GM18511 (cell line): ENCODE measurements around the gene PRKCH.
A peak's percentile ranks its signal among the peaks of the same experiment; 100 is the strongest.

Experiments used
- ATAC-seq: cut with Tn5 transposase; IDR thresholded peaks from one replicate; pipeline ENCODE4 v1.9.1; 2021; ENCODE audit warnings: mild to moderate bottlenecking, moderate library complexity; ENCODE audit not compliant: unreplicated experiment

The PRKCH gene

GRCh38 chr14:61575551-61576150, 254.3 kb downstream of the PRKCH start:
- no peak for ATAC-seq

- ATAC-seq: no peak
These were observed 256.1 kb downstream of the PRKCH start for GRCh38 chr14:61577506-61577931.

GRCh38 chr14:61578745-61579144, 257.4 kb downstream of the PRKCH start:
- no peak for ATAC-seq

- no peak for ATAC-seq
These were observed 260.0 kb downstream of the PRKCH start for GRCh38 chr14:61581340-61581739.

GRCh38 chr14:61581955-61582615, 260.7 kb downstream of the PRKCH start:
- ATAC-seq: no peak

- no peak for ATAC-seq
These were observed 261.4 kb downstream of the PRKCH start for GRCh38 chr14:61582815-61583214.

GRCh38 chr14:61584331-61584741, 263.0 kb downstream of the PRKCH start:
- ATAC-seq: no peak

GRCh38 chr14:61585598-61586543, 264.5 kb downstream of the PRKCH start:
- ATAC-seq: no peak

GRCh38 chr14:61586544-61587055, 265.2 kb downstream of the PRKCH start:
- ATAC-seq: no peak

- no peak for ATAC-seq
These were observed 265.8 kb downstream of the PRKCH start for GRCh38 chr14:61587081-61587713.

GRCh38 chr14:61588419-61588901, 267.1 kb downstream of the PRKCH start:
- ATAC-seq: no peak

- ATAC-seq: no peak
These were observed 268.6 kb downstream of the PRKCH start for GRCh38 chr14:61589691-61590581.

GRCh38 chr14:61591862-61592261, 270.5 kb downstream of the PRKCH start:
- no peak for ATAC-seq

GRCh38 chr14:61593330-61593729, 272.0 kb downstream of the PRKCH start:
- ATAC-seq: no peak

GRCh38 chr14:61596990-61597389, 275.6 kb downstream of the PRKCH start:
- ATAC-seq: no peak

- ATAC-seq: peak; percentile 54
These were observed 277.6 kb downstream of the PRKCH start for GRCh38 chr14:61598980-61599379.

- ATAC-seq: no peak
These were observed 278.6 kb downstream of the PRKCH start for GRCh38 chr14:61599942-61600341.
